Keratinocyte (primary cell): ENCODE data around the gene TBX21. TPM values are rescaled to one million over a fixed set of nuclear protein-coding genes. Genes with fewer than 3 reads are reported as not detected.

Experiments used
- DNase-seq: peaks from one replicate; pipeline ENCODE4 v3.0.0-alpha.2; 2011; ENCODE audit warnings: low read depth, missing footprints, low spot score
- FAIRE-seq: peaks from 2 replicates; lab custom pipeline; 2011; peaks lifted over from hg19 to GRCh38; lab: Jason Lieb, UNC
- H2AFZ ChIP-seq: 2 replicates; pipeline ENCODE4 v1.6.0; 2012; ENCODE audit warnings: low read length, control low read depth, inconsistent platforms; ENCODE audit not compliant: control insufficient read depth
- H3K27ac ChIP-seq: 2 replicates; pipeline ENCODE4 v1.5.1; 2011; ENCODE audit warnings: low read length; ENCODE audit not compliant: control insufficient read depth, insufficient read depth
- H3K27me3 ChIP-seq: 3 replicates; pipeline ENCODE4 v1.6.0; 2011; ENCODE audit warnings: low read length; ENCODE audit not compliant: control insufficient read depth, insufficient read depth; ENCODE audit errors: extremely low read depth
- H3K36me3 ChIP-seq, 2 experiments: 2 replicates in 1 of 2; 3 replicates in 1 of 2; pipeline ENCODE4 v1.5.1; 2011; ENCODE audit warnings: low read length in 2 of 2, mild to moderate bottlenecking in 1 of 2; ENCODE audit not compliant: control insufficient read depth in 2 of 2, insufficient read depth in 2 of 2; ENCODE audit errors: extremely low read depth in 1 of 2
- H3K4me1 ChIP-seq: 3 replicates; pipeline ENCODE4 v1.5.1; 2011; ENCODE audit warnings: low read length; ENCODE audit not compliant: control insufficient read depth, insufficient read depth; ENCODE audit errors: extremely low read depth
- H3K4me2 ChIP-seq: 3 replicates; pipeline ENCODE4 v1.6.0; 2011; ENCODE audit warnings: low read depth, low read length; ENCODE audit not compliant: control insufficient read depth, insufficient read depth; ENCODE audit errors: extremely low read depth
- H3K4me3 ChIP-seq, 3 experiments: fragments of 200-600 bp in 1 of 3; sonication (generic) in 1 of 3; 2 replicates in 2 of 3; 3 replicates in 1 of 3; pipeline ENCODE4 v1.5.1; 2011 to 2016; ENCODE audit warnings: low read length in 3 of 3, mild to moderate bottlenecking in 3 of 3, control low read depth in 2 of 3, inconsistent platforms in 1 of 3, low read depth in 1 of 3, mixed read lengths in 1 of 3, mixed run types in 1 of 3, moderate library complexity in 1 of 3; ENCODE audit not compliant: control insufficient read depth in 2 of 3, insufficient read depth in 2 of 3; ENCODE audit errors: extremely low read depth in 1 of 3
- H3K79me2 ChIP-seq: 2 replicates; pipeline ENCODE4 v1.6.0; 2012; ENCODE audit warnings: low read length; ENCODE audit not compliant: control insufficient read depth, insufficient read depth
- H3K9ac ChIP-seq: 3 replicates; pipeline ENCODE4 v1.6.0; 2011; ENCODE audit warnings: low read length; ENCODE audit not compliant: control insufficient read depth, insufficient read depth; ENCODE audit errors: extremely low read depth
- H3K9me1 ChIP-seq: 3 replicates; pipeline ENCODE4 v1.6.0; 2011; ENCODE audit warnings: low read length; ENCODE audit not compliant: control insufficient read depth, insufficient read depth; ENCODE audit errors: extremely low read depth
- H3K9me3 ChIP-seq: 2 replicates; pipeline ENCODE4 v1.5.1; 2012; ENCODE audit warnings: low read depth, low read length; ENCODE audit not compliant: control insufficient read depth
- H4K20me1 ChIP-seq: 3 replicates; pipeline ENCODE4 v1.6.0; 2011; ENCODE audit warnings: low read length; ENCODE audit not compliant: control insufficient read depth, insufficient read depth; ENCODE audit errors: extremely low read depth
- CTCF ChIP-seq, 3 experiments: IDR thresholded peaks in 1 of 3; conservative IDR thresholded peaks in 1 of 3; optimal IDR thresholded peaks in 1 of 3; 2 replicates in 2 of 3; 3 replicates in 1 of 3; pipeline versions ENCODE3 to v1.5.1; 2011; ENCODE audit warnings: low read length in 3 of 3, mild to moderate bottlenecking in 3 of 3, moderate library complexity in 2 of 3, control low read depth in 1 of 3, inconsistent platforms in 1 of 3; ENCODE audit not compliant: insufficient read depth in 2 of 3; ENCODE audit errors: extremely low read depth in 1 of 3
- EZH2 ChIP-seq: IDR thresholded peaks from one replicate; pipeline ENCODE4 v1.6.1; 2012; ENCODE audit warnings: inconsistent platforms, mild to moderate bottlenecking, low read length, moderate library complexity
- dilution Hi-C: fragments of 300-500 bp; cut with MboI; formaldehyde crosslinking; loops from one replicate; pipeline ENCODE4 v1.7.0; 2020; ENCODE audit warnings: low sequenced_read_pairs; ENCODE audit not compliant: extremely low pct_ligation_motif_present
- polyA plus RNA-seq, 5 experiments: library from polyadenylated mRNA; depleted of rRNA in 3 of 5; stranded (reverse) in 3 of 5; stranded (forward) in 1 of 5; unstranded in 1 of 5; fragments of >200 nt; gene quantifications; 1 replicate in 1 of 5; 2 replicates in 3 of 5; 3 replicates in 1 of 5; pipeline versions ENCODE4 v1.2.1 to v1.2.3, GENCODE V29; 2011 to 2012; ENCODE audit warnings: missing spikeins in 2 of 5, low read depth in 1 of 5, low replicate concordance in 1 of 5

TBX21 gene
- polyA plus RNA-seq, 1 donor (not counting 4 experiments of a cell fraction or from before 2014, with no cell fraction given) = not detected

GRCh38 chr17:47760409-47761140 lies 27.5 kb downstream of the TBX21 start:
- Histone ChIP-seq H3K9me1 (no peaks in the 10 kb centered on the region), H3K27ac (no peak overlapping the region), H3K79me2 (no peaks in the 10 kb centered on the region), H3K9me3 (peaks cover 2% of the 10 kb centered on the region), H2AFZ (no peak overlapping the region), H3K4me1 (no peaks in the 10 kb centered on the region), H3K9ac (no peak overlapping the region), H3K4me2 (no peak overlapping the region), H3K4me3 (no peak overlapping the region), H4K20me1 (no peaks in the 10 kb centered on the region), H3K36me3 (no peaks in the 10 kb centered on the region), H3K27me3 (peaks cover 13% of the 10 kb centered on the region)
- DNase-seq = no peak
- dilution Hi-C loops = no loop called here
- TF ChIP-seq EZH2 = no peak
- TF ChIP-seq CTCF (optimal IDR thresholded peaks at IDR 0.05 in 1 of 3, IDR thresholded peaks at IDR 0.05 in 1 of 3, conservative IDR thresholded peaks at IDR 0.05 in 1 of 3; ENCODE audit: extremely low read depth in 1 of 3, insufficient read depth in 2 of 3, low read length in 3 of 3) = no peak
- no peak for FAIRE-seq

GRCh38 chr17:47762728-47763127 lies 29.7 kb downstream of the TBX21 start:
- DNase-seq (no peak), FAIRE-seq (no peak)
- no peak for TF ChIP-seq CTCF (optimal IDR thresholded peaks at IDR 0.05 in 1 of 3, IDR thresholded peaks at IDR 0.05 in 1 of 3, conservative IDR thresholded peaks at IDR 0.05 in 1 of 3; ENCODE audit: extremely low read depth in 1 of 3, insufficient read depth in 2 of 3, low read length in 3 of 3)
- no peak for TF ChIP-seq EZH2
- dilution Hi-C loops = no loop called here
- Histone ChIP-seq H3K9ac (no peak overlapping the region), H3K4me3 (no peak overlapping the region), H3K36me3 (no peaks in the 10 kb centered on the region), H3K79me2 (no peaks in the 10 kb centered on the region), H3K4me2 (no peak overlapping the region), H3K9me1 (no peaks in the 10 kb centered on the region), H4K20me1 (no peaks in the 10 kb centered on the region), H3K27ac (no peak overlapping the region), H2AFZ (no peak overlapping the region), H3K4me1 (no peaks in the 10 kb centered on the region), H3K9me3 (peaks cover 2% of the 10 kb centered on the region), H3K27me3 (peaks cover 12% of the 10 kb centered on the region)
